Mesenchymal stem cell (in vitro differentiated cells and primary cell): ENCODE data around the gene RPTOR.

Experiments used
- DNase-seq: peaks from one replicate; pipeline ENCODE4 v3.0.0-alpha.2; 2013
- H2AFZ ChIP-seq: one replicate; pipeline ENCODE4 v1.6.1; 2013; ENCODE audit warnings: low read depth, mild to moderate bottlenecking, control low read depth, inconsistent platforms, low read length, moderate library complexity
- H2AK5ac ChIP-seq: 2 replicates; pipeline ENCODE4 v1.6.1; 2013; ENCODE audit warnings: low read length, moderate library complexity, mild to moderate bottlenecking, inconsistent platforms; ENCODE audit not compliant: severe bottlenecking
- H2BK120ac ChIP-seq: one replicate; pipeline ENCODE4 v1.6.1; 2013; ENCODE audit warnings: low read depth, mild to moderate bottlenecking, inconsistent platforms, low read length, moderate library complexity
- H2BK12ac ChIP-seq, 2 experiments: one replicate each; pipeline ENCODE4 v1.6.1; 2013; ENCODE audit warnings: inconsistent platforms in 2 of 2, low read length in 2 of 2, mild to moderate bottlenecking in 2 of 2, moderate library complexity in 2 of 2, control low read depth in 1 of 2
- H2BK15ac ChIP-seq: one replicate; pipeline ENCODE4 v1.6.1; 2013; ENCODE audit warnings: mild to moderate bottlenecking, low read depth, inconsistent platforms; ENCODE audit not compliant: poor library complexity, severe bottlenecking
- H2BK5ac ChIP-seq: 2 replicates; pipeline ENCODE4 v1.6.1; 2013; ENCODE audit warnings: low read depth, mild to moderate bottlenecking, low read length, control low read depth, inconsistent platforms; ENCODE audit not compliant: poor library complexity, severe bottlenecking
- H3K14ac ChIP-seq, 2 experiments: one replicate each; pipeline ENCODE4 v1.6.1; 2013; ENCODE audit warnings: inconsistent platforms in 2 of 2, low read length in 2 of 2, control low read depth in 1 of 2, mild to moderate bottlenecking in 1 of 2, moderate library complexity in 1 of 2
- H3K18ac ChIP-seq, 2 experiments: one replicate each; pipeline ENCODE4 v1.6.1; 2013; ENCODE audit warnings: inconsistent platforms in 2 of 2, low read length in 2 of 2, control low read depth in 1 of 2, low read depth in 1 of 2, mild to moderate bottlenecking in 1 of 2
- H3K23ac ChIP-seq, 2 experiments: one replicate each; pipeline ENCODE4 v1.6.1; 2013; ENCODE audit warnings: inconsistent platforms in 2 of 2, low read length in 2 of 2, mild to moderate bottlenecking in 2 of 2, moderate library complexity in 2 of 2, control low read depth in 1 of 2
- H3K27ac ChIP-seq: 2 replicates; pipeline ENCODE4 v1.5.1; 2013; ENCODE audit warnings: mild to moderate bottlenecking, moderate library complexity, low read length, control low read depth, inconsistent platforms; ENCODE audit not compliant: poor library complexity, severe bottlenecking
- H3K27me3 ChIP-seq, 2 experiments: 2 replicates each; pipeline versions ENCODE4 v1.6.1 to v1.7.0; 2013; ENCODE audit warnings: low read length in 2 of 2, mild to moderate bottlenecking in 2 of 2, moderate library complexity in 2 of 2, control low read depth in 1 of 2, inconsistent platforms in 1 of 2; ENCODE audit not compliant: control insufficient read depth in 1 of 2, insufficient read depth in 1 of 2
- H3K36me3 ChIP-seq, 2 experiments: 2 replicates each; pipeline versions ENCODE4 v1.6.1 to v1.7.0; 2013; ENCODE audit warnings: low read length in 2 of 2, control low read depth in 1 of 2, inconsistent platforms in 1 of 2, low read depth in 1 of 2, mild to moderate bottlenecking in 1 of 2; ENCODE audit not compliant: insufficient read depth in 2 of 2, control insufficient read depth in 1 of 2
- H3K4ac ChIP-seq, 2 experiments: one replicate each; pipeline ENCODE4 v1.6.1; 2013; ENCODE audit warnings: inconsistent platforms in 2 of 2, low read length in 2 of 2, mild to moderate bottlenecking in 2 of 2, moderate library complexity in 2 of 2, control low read depth in 1 of 2, low read depth in 1 of 2
- H3K4me1 ChIP-seq: 2 replicates; pipeline ENCODE4 v1.6.1; 2013; ENCODE audit warnings: low read depth, low read length, control low read depth; ENCODE audit not compliant: control insufficient read depth, insufficient read depth
- H3K4me2 ChIP-seq: 2 replicates; pipeline ENCODE4 v1.6.1; 2013; ENCODE audit warnings: low read length, mild to moderate bottlenecking, inconsistent platforms; ENCODE audit not compliant: poor library complexity, severe bottlenecking
- H3K4me3 ChIP-seq, 2 experiments: 2 replicates each; pipeline versions ENCODE4 v1.5.1 to v1.7.0; 2013; ENCODE audit warnings: low read length in 2 of 2, mild to moderate bottlenecking in 2 of 2, control low read depth in 1 of 2, low read depth in 1 of 2; ENCODE audit not compliant: insufficient read depth in 1 of 2
- H3K79me1 ChIP-seq: replicated peaks from 2 replicates; pipeline ENCODE4 v1.6.1; 2013; ENCODE audit warnings: mild to moderate bottlenecking, control low read depth, low read length, inconsistent platforms; ENCODE audit not compliant: poor library complexity, severe bottlenecking
- H3K9ac ChIP-seq: 2 replicates; pipeline ENCODE4 v1.7.0; 2013; ENCODE audit warnings: mild to moderate bottlenecking, low read length, moderate library complexity
- H3K9me3 ChIP-seq: 2 replicates; pipeline ENCODE4 v1.7.0; 2013; ENCODE audit warnings: mild to moderate bottlenecking, low read length; ENCODE audit not compliant: control insufficient read depth
- H4K8ac ChIP-seq: one replicate; pipeline ENCODE4 v1.6.1; 2013; ENCODE audit warnings: inconsistent platforms, mild to moderate bottlenecking, low read length, moderate library complexity
- H4K91ac ChIP-seq: one replicate; pipeline ENCODE4 v1.6.1; 2013; ENCODE audit warnings: mild to moderate bottlenecking, low read length, inconsistent platforms
- WGBS: methylation state at CpG from one replicate; pipeline ENCODE4 v1.1.7; 2013; ENCODE audit warnings: mixed read lengths; 5-methylcytosine and 5-hydroxymethylcytosine counted together

RPTOR gene

DNA sequence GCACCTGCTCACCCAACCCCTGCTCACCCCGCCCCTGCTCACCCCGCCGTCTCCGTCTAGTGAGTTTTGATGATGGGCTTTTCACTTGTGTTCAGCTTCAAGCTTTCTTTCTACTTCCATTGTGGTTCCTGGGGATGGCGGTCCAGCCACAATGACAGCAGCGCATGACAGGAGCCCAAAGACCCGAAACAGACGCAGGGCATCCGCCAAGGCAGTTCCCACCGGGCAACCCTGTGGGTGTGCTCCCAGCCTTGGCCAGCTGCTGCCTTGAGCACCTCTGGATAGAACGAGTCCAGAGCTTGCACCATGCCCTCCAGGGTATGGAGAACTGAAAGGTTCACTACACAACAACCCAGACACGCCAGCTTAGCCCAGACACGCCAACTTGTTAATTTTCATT, 354.1 kb downstream of the RPTOR start:
- H3K4me3 ChIP-seq = no peak overlapping the region
- H2BK5ac ChIP-seq = no peak overlapping the region
- peaks cover under 1% of the 10 kb centered on the region for H3K4me1 ChIP-seq
- H3K4ac ChIP-seq = no peak overlapping the region
- H3K9me3 ChIP-seq = no peaks in the 10 kb centered on the region
- H2AK5ac ChIP-seq = no peak overlapping the region
- DNase-seq = no peak
- no peak overlapping the region for H2BK12ac ChIP-seq
- H2BK120ac ChIP-seq = no peak overlapping the region
- no peak overlapping the region for H4K91ac ChIP-seq
- H3K14ac ChIP-seq = no peak overlapping the region
- WGBS = 99% methylated on average over 13 of the region's 13 CpGs
- H3K18ac ChIP-seq = no peak overlapping the region
- H2BK15ac ChIP-seq = no peak overlapping the region
- H3K36me3 ChIP-seq = peaks cover 55 to 58% of the 10 kb centered on the region in 2 experiments
- no peak overlapping the region for H2AFZ ChIP-seq
- no peak overlapping the region for H3K27ac ChIP-seq
- no peak overlapping the region for H3K4me2 ChIP-seq
- no peak overlapping the region for H3K23ac ChIP-seq
- H3K27me3 ChIP-seq = no peaks in the 10 kb centered on the region
- H3K79me1 ChIP-seq = peaks cover 17% of the 10 kb centered on the region
- H4K8ac ChIP-seq = no peak overlapping the region
- no peak overlapping the region for H3K9ac ChIP-seq

DNA sequence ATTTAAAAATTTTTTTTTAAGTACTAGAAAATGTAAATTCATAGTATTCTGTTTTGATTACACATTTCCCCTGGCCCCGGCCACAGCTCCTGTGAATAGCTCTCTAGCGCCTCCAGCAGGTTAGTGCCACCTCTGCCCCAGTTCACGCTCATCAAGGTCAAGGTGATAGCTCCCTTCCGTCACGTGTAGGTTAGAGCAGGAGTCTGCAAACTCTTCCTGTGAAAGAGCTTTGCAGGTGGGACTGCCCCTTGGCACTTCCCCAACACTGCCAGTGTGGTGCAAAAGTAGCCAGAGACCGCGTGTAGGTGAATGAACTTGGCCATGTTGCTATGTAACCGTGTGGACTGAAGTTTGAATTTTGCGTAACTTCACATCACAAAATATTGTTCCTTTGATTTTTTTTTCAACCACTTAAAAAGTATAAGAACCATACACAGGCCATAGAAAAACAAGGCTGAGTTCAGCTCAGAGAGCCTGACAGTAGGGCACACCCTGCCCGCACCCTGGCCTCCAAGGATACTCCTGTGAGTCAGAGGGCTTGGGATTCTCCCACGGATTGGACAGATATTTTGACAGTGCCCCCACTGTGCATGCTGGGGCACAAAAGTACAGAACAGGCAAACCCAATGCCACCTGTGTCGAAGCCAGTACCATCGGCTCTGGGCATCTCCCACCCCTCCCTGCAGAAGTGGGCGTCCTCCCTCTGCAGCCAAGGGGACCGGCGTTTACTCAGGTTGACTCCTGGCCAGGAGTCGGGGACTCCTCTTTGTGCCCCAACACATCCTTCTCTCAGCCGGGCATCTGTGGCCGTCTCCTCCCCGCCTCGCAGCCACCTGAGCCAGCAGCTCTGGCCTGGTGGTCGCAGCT, 355.0 kb downstream of the RPTOR start:
- Histone ChIP-seq H3K36me3 (peaks cover 53 to 54% of the 10 kb centered on the region in 2 experiments), H3K23ac (peak overlapping the region in 1 of 2 experiments; percentile 46), H3K79me1 (peaks cover 12% of the 10 kb centered on the region), H2BK15ac (no peak overlapping the region), H3K27me3 (no peaks in the 10 kb centered on the region), H3K9me3 (no peaks in the 10 kb centered on the region), H3K27ac (no peak overlapping the region), H3K4me1 (peaks cover 3% of the 10 kb centered on the region), H3K9ac (no peak overlapping the region), H3K4me3 (no peak overlapping the region), H2BK12ac (no peak overlapping the region), H2AK5ac (no peak overlapping the region), H2BK5ac (no peak overlapping the region), H4K8ac (no peak overlapping the region), H3K4ac (no peak overlapping the region), H3K18ac (no peak overlapping the region), H2AFZ (no peak overlapping the region), H4K91ac (no peak overlapping the region), H2BK120ac (no peak overlapping the region), H3K4me2 (no peak overlapping the region), H3K14ac (no peak overlapping the region)
- DNase-seq = peak; percentile 52
- 87% methylated on average over 22 of the region's 22 CpGs for WGBS

DNA sequence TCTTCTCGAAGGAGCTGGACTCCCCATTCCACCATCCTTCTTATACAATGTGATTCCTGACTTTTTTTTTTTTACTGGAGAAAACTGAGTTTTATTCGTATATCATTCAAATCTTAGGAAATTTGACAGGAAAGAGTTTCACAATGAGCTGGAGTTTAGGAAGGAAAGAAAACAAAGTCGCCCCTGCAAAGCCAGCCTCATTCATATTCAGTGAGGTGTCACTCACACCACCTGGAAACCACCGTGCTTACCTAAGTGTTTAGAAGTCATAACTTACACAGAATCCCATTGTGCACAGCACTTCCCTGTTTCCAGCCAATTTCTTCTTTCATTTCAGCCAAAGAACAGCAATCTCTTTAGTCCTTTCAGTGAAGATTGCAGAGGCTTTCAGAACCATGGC, 356.7 kb downstream of the RPTOR start:
- H3K4me2 ChIP-seq = no peak overlapping the region
- peaks cover 46 to 49% of the 10 kb centered on the region in 2 experiments for H3K36me3 ChIP-seq
- no peak overlapping the region for H4K91ac ChIP-seq
- no peaks in the 10 kb centered on the region for H3K9me3 ChIP-seq
- peaks cover 11% of the 10 kb centered on the region for H3K79me1 ChIP-seq
- H2AK5ac ChIP-seq = no peak overlapping the region
- 87% methylated on average over 3 of the region's 4 CpGs for WGBS
- H2BK15ac ChIP-seq = no peak overlapping the region
- H4K8ac ChIP-seq = no peak overlapping the region
- no peak overlapping the region for H3K14ac ChIP-seq
- H2BK120ac ChIP-seq = no peak overlapping the region
- no peak overlapping the region for H2AFZ ChIP-seq
- H3K4ac ChIP-seq = no peak overlapping the region
- H3K4me1 ChIP-seq = peaks cover 4% of the 10 kb centered on the region
- DNase-seq = no peak
- H3K27me3 ChIP-seq = no peaks in the 10 kb centered on the region
- no peak overlapping the region for H3K4me3 ChIP-seq
- H3K9ac ChIP-seq = no peak overlapping the region
- H3K23ac ChIP-seq = no peak overlapping the region
- no peak overlapping the region for H3K27ac ChIP-seq
- no peak overlapping the region for H3K18ac ChIP-seq
- no peak overlapping the region for H2BK5ac ChIP-seq
- H2BK12ac ChIP-seq = no peak overlapping the region

DNA sequence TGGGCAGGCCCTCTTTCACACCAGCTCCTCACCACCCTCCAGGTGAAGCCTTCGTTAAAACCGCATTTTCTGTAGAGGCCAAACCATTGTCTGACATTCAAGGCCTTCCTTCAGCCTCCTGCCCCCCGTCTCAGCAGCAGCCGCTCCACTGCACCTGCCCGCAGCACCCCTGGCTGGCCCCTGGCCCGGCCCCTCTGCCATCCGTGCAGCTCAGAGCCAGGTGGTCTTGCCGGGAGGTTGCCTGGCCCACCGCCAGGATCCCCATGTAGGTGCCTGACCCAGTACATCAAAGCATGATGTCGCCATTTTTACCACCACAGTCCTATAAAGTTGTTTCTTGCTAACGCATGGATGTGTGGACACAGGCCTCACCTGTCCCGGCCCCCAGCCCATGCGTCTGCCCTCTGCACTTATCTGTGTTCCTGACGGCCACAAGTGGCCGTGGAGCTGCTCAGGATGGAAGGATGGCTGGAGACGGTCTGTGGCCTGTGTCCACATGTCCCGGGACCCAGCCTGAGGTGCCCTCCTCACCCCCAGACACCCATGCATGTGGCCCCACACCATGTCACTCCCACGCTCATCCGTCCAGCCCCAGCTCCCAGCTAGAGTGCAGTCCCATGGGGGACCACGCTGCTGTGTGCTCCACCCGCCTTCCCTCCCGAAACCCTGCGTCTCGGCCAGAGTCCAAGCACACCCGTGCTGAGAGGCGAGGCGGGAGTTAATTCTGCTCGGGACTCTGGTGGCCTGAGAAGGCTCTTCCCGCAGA, 357.7 kb downstream of the RPTOR start:
- Histone ChIP-seq H3K9ac (no peak overlapping the region), H4K8ac (no peak overlapping the region), H3K4me3 (no peak overlapping the region), H2BK5ac (no peak overlapping the region), H3K79me1 (peaks cover 9% of the 10 kb centered on the region), H3K18ac (no peak overlapping the region), H3K4me2 (no peak overlapping the region), H3K27ac (no peak overlapping the region), H3K4ac (no peak overlapping the region), H2BK15ac (no peak overlapping the region), H3K9me3 (no peaks in the 10 kb centered on the region), H3K14ac (no peak overlapping the region), H2BK120ac (no peak overlapping the region), H3K23ac (peak overlapping the region in 1 of 2 experiments; percentile 17), H2AFZ (no peak overlapping the region), H4K91ac (no peak overlapping the region), H2BK12ac (peak overlapping the region in 1 of 2 experiments; percentile 31), H3K36me3 (peaks cover 49 to 57% of the 10 kb centered on the region in 2 experiments), H3K4me1 (peaks cover 4% of the 10 kb centered on the region), H3K27me3 (no peaks in the 10 kb centered on the region), H2AK5ac (no peak overlapping the region)
- WGBS = 92% methylated on average over 29 of the region's 29 CpGs
- no peak for DNase-seq
